GM18909 (cell line): Measurements from ENCODE around the gene AEBP1.

Experiments
- ATAC-seq: cut with Tn5 transposase; IDR thresholded peaks from one replicate; pipeline ENCODE4 v1.9.1; 2021; ENCODE audit warnings: mild to moderate bottlenecking; ENCODE audit not compliant: unreplicated experiment, poor library complexity

AEBP1 gene

GRCh38 chr7:44082541-44083207 is 21.5 kb upstream of the AEBP1 start:
- peak; percentile 95 for ATAC-seq

DNA sequence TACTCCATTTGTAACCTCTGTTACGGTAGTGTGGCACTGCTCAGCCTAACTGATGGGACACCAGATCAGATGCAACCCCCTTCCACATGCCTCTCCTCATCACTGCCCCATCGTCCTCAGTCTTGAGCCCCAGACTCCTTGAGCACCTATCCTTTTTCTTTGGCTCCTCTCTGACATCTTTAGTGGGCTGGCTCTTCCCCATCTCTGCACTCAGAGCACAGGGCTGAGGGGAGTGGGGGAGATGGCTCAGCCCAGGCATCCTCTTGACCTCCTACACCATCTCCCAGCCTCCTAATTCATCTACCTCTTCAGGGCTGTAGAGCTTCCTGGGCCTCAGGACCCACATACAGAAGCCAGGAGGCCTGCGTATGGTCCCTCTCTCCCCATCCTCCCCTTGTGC is 20.3 kb upstream of the AEBP1 start:
- no peak for ATAC-seq

DNA sequence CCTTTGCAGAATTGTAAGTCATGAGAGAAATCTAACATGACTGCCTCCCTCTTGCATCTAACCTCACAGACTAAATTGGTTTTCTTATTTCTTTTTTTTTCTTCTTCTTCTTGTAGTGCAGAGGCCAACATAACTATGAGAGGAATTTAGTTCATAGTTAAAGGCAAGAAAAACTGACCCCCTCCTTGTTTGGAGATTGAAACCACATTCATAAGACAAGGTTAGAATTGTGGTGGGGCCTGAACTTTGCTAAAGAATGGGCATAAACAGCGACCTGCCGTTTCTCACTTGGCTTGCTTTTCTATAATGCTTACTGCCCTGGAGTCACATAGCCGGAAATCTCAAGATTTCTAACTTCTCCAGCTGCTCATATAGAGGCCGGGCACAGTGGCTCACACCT is 19.4 kb upstream of the AEBP1 start:
- ATAC-seq, result no peak

GRCh38 chr7:44085546-44085945 is 18.6 kb upstream of the AEBP1 start:
- no peak for ATAC-seq

GRCh38 chr7:44086627-44087026 is 17.5 kb upstream of the AEBP1 start:
- no peak for ATAC-seq

DNA sequence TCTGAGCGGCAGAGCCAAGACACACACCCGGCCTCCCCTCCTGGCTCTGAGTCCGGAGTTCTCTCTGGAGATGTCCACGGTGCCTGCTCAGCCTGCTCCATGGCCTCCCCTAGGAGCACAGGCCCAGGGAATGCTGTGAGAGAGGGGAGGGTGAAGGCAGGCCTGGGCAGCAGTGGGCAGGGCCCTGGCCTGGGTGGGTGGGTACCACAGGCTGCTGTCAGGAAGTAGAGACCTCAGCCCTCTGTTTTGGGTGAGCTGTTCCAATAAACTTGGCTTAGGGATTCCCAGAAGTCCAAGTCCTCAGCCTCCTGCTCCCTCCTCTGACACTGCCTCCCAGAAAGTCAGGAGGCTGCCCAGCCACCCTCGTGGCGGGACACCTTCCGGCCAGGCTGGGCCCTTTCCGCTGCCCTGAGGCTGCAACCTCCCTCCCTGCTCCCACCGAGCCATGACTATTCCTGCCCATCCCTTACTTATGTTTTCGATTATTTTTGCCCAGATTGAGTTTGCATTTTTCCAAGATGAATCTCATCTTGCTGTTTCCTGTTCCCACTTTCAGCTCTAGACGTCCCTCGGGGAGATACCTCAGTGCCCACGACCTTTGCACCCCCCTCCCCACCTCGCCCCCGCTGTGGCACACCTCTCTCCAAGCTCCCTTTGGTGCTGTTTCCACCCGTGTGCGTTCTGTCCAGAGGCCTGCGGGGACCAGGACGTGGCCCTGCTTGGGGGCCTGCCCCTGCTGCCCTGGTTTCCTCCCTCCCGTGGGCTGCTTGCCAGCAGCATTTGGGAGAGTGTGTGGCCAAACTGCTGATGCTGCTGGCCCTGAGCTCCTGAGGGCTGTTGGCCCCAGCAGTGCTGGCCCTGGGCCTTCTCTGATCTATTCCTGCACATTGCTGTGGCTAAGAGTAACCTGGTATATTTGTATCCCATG is 16.0 kb upstream of the AEBP1 start:
- ATAC-seq, result no peak

DNA sequence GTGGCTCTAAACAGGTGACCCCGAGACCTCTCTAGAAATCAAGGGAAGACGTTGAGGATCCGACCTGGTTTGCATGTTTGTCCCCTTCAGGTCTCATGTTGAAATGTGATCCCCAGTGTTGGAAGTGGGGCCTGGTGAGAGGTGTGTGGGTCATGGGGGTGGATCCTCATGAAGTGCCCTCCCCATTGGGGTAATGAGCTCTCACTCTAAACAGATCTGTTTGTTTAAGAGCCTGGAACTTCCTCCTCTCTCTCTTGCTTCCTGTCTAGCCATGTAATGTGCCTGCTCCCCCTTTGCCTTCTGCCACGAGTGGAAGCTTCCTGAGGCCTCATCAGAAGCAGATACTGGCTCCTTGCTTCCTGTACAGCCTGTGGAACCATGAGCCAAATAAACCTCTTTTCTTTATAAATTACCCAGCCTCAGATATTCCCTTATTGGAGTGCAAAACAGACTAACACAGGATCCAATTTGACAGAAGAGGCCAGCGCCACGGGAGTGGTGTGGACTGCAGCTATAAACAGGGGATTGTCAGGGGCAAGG is 11.0 kb upstream of the AEBP1 start:
- ATAC-seq, result no peak

- no peak for ATAC-seq
Measured at GRCh38 chr7:44094365-44094764, 9.8 kb upstream of the AEBP1 start.

DNA sequence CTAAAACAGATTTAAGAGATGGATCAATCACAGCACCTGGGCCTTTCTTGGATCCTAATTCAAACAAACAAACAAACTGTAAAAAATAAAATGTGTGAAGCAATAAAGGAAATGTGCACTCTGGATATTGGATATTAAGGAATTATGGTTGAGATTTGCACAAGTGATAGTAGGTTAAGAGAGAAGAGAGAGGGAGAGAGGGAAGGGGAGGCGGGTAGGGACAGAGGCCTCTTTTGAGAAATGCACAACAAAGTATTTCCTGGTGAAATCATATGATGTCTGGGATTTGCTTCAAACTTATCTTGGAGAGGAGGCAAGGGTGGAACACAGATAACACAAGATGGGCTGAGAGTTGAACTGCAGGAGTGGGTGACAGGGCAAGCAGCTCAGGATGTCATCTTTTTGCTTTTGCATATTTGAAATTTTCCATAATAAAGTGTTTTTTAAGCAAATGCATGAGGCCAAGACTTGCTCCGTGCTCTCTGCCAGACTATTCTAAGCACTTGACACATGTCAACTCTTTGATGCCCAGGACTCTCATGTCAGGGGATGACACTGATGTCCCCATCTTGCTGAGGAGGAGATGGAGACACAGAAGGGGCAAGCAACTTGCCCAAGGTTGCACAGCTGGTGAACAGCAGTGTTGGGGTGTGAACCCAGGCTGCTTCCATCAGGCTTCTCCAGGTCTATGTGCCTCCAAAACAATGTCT is 9.1 kb upstream of the AEBP1 start:
- ATAC-seq, result no peak

- no peak for ATAC-seq
Measured at GRCh38 chr7:44095781-44096180, 8.4 kb upstream of the AEBP1 start.

DNA sequence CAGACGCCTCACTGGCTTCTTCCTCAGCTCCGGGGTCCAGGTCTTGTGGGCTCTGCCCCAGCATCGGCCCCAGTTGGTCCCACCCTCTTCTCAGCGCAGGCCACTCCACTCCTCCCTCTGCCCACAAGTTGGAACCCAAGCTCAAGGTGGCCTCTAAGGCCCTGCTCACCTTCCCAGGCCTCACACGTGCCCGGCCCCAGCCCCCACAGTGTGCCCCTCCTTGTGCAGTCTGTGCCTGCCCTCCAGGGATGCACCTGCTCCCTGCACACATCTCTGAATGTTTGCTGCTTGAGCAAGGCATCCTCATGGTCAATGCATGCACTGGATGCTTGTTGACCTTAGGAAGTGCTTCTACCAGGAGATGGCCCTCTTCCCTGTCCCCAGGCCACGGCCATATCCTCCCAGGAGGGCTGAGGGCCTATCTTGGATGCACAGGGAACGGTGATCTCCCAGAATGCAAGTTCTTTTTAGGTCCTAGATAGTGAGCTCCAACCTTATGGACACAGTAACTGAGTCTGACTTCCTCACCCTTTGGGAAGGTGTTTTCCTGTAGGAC is 7.7 kb upstream of the AEBP1 start:
- no peak for ATAC-seq

GRCh38 chr7:44097064-44097932 is 6.8 kb upstream of the AEBP1 start:
- peak; percentile 78 for ATAC-seq

DNA sequence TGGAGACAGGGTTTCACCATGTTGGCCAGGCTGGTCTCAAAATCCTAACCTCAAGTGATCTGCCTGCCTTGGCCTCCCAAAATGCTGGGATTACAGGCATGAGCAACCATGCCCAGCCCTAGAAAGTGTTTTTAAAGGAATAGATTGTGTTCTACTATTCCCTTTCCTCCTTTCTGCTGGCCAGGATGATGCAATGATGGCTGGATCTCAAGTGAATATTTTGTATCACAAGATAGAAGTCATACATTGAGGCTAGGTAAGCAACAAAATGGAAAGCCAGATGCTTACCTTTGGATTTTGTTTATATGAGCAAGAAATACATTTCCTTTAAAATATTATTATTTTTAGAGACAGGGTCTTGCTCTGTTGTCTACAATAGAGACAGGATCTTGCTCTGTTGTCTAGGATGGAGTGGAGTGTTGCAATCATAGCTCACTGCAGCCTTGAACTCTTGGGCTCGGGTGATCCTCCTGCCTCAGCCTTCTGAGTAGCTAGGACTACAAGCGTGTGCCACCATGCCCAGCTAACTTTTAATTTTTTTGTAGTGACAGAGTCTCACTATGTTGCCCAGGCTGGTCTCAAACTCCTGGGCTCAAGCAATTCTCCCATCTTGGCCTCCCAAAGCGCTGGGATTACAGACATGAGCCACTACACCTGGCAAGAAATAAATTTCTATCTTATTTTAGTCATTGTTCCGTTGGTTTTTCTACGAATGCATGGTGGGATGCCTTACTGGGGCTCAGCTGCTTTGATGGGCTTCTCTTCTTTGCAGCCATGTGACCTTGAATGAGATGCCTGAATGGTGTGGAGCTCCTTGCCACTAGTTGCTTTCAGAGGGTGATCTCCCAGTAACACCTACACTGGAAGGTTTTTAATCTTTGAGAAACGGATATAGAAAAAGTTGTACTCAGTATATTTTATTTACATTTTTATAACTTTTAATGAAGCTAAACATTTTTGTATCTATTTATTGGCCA is 5.8 kb upstream of the AEBP1 start:
- no peak for ATAC-seq

- no peak for ATAC-seq
Measured at GRCh38 chr7:44099669-44100068, 4.5 kb upstream of the AEBP1 start.

- ATAC-seq, result no peak
Measured at GRCh38 chr7:44100458-44101302, 3.5 kb upstream of the AEBP1 start.

GRCh38 chr7:44101303-44101965 is 2.7 kb upstream of the AEBP1 start:
- no peak for ATAC-seq
